HL-60 (cell line): Measurements from ENCODE around the gene GPX3.

Source experiments
- DNase-seq, 2 experiments: peaks; one replicate each; pipeline ENCODE4 v3.0.0-alpha.2; 2010 to 2020; ENCODE audit warnings: low read depth in 1 of 2, low spot score in 1 of 2
- H3K27ac ChIP-seq: fragments of 250-450 bp; sonication (Bioruptor Pico); replicated peaks from 2 replicates; pipeline ENCODE4 v1.5.1; 2020; ENCODE audit warnings: mild to moderate bottlenecking, moderate library complexity
- H3K27me3 ChIP-seq: fragments of 250-450 bp; sonication (Bioruptor Pico); 2 replicates; pipeline ENCODE4 v1.5.1; 2021; ENCODE audit warnings: mild to moderate bottlenecking, moderate library complexity; ENCODE audit not compliant: insufficient read depth, poor library complexity, severe bottlenecking
- H3K4me3 ChIP-seq: replicated peaks from 2 replicates; pipeline ENCODE4 v1.5.1; 2011; ENCODE audit warnings: mild to moderate bottlenecking, control low read depth, low read length; ENCODE audit not compliant: insufficient read depth
- GABPA ChIP-seq: IDR thresholded peaks from 2 replicates; pipeline ENCODE4 v1.6.1; 2012; ENCODE audit warnings: low read depth
- POLR2AphosphoS5 ChIP-seq: IDR thresholded peaks from 2 replicates; pipeline ENCODE4 v1.6.1; 2012; ENCODE audit warnings: low read depth
- REST ChIP-seq: IDR thresholded peaks from 2 replicates; pipeline ENCODE4 v1.6.1; 2012; ENCODE audit warnings: low read depth; ENCODE audit not compliant: insufficient replicate concordance
- SPI1 ChIP-seq: IDR thresholded peaks from 2 replicates; pipeline ENCODE4 v1.6.1; 2012; ENCODE audit warnings: low read depth, mild to moderate bottlenecking, borderline replicate concordance
- TF ChIP-seq, protein P1 (sequence below): IDR thresholded peaks from one replicate; pipeline ENCODE4 v1.5.1; 2011; ENCODE audit warnings: low read length, control low read depth, inconsistent platforms; ENCODE audit not compliant: insufficient read depth

GPX3 gene

GRCh38 chr5:151058301-151058700 lies 37.9 kb downstream of the GPX3 start:
- H3K27me3 ChIP-seq: no peaks in the 10 kb centered on the region
- no peak for TF ChIP-seq GABPA
- TF ChIP-seq, protein P1, sequence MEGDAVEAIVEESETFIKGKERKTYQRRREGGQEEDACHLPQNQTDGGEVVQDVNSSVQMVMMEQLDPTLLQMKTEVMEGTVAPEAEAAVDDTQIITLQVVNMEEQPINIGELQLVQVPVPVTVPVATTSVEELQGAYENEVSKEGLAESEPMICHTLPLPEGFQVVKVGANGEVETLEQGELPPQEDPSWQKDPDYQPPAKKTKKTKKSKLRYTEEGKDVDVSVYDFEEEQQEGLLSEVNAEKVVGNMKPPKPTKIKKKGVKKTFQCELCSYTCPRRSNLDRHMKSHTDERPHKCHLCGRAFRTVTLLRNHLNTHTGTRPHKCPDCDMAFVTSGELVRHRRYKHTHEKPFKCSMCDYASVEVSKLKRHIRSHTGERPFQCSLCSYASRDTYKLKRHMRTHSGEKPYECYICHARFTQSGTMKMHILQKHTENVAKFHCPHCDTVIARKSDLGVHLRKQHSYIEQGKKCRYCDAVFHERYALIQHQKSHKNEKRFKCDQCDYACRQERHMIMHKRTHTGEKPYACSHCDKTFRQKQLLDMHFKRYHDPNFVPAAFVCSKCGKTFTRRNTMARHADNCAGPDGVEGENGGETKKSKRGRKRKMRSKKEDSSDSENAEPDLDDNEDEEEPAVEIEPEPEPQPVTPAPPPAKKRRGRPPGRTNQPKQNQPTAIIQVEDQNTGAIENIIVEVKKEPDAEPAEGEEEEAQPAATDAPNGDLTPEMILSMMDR: no peak
- TF ChIP-seq POLR2AphosphoS5: no peak
- TF ChIP-seq REST: no peak
- no peak for TF ChIP-seq SPI1
- H3K27ac ChIP-seq: peak overlapping the region; percentile 83
- no peak for DNase-seq
- H3K4me3 ChIP-seq: no peak overlapping the region

DNA sequence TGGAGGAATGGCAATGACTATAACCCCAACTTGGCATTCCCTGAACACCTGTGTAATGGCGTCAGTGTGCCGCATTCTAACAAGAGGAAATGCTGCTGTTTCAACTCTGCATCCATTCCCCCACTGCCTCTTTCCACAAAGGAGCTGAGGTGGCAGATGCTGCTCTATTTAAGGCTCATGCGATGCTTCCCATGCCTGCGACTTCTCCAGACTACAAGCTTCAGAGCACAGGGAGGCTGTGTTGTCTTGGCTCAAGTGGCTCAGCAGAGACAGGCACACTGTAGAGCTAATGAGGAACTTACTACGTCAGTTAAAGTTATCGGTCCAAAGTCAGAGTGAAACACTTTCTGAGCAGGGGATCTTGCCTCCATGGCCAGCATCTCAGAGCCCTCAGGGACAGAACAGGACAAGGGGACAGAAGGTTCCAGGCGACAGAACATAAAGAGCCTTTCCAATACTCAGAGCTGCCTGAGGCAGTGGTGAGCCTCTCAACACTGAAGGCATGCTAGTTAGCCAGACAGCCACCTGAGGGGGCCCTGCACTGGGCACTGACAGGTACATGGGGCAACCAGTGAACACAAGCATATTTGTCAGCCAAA lies 38.6 kb downstream of the GPX3 start:
- peak in 1 of 2 experiments; percentile 60 for DNase-seq

GRCh38 chr5:151060742-151061141 lies 40.4 kb downstream of the GPX3 start:
- no peak for TF ChIP-seq POLR2AphosphoS5
- TF ChIP-seq, protein P1: no peak
- no peak for TF ChIP-seq GABPA
- no peak for TF ChIP-seq REST
- no peak for TF ChIP-seq SPI1
- H3K27ac ChIP-seq: peak overlapping the region; percentile 83

More for the DNA sequence above, 38.6 kb downstream of the GPX3 start:
- H3K27me3 ChIP-seq: no peaks in the 10 kb centered on the region
- peak overlapping the region; percentile 83 for H3K27ac ChIP-seq
- no peak overlapping the region for H3K4me3 ChIP-seq
- no peak for TF ChIP-seq GABPA
- no peak for TF ChIP-seq SPI1
- TF ChIP-seq, protein P1: no peak
- no peak for TF ChIP-seq REST
- TF ChIP-seq POLR2AphosphoS5: no peak

More at GRCh38 chr5:151060742-151061141, 40.4 kb downstream of the GPX3 start:
- no peak for DNase-seq
- H3K4me3 ChIP-seq: no peak overlapping the region
- H3K27me3 ChIP-seq: no peaks in the 10 kb centered on the region
